Ishikawa (cell line): Measurements from ENCODE around the gene TMEM37.

Experiments
- FOXM1 ChIP-seq: IDR thresholded peaks from 2 replicates; pipeline ENCODE4 v1.6.1; 2012; ENCODE audit warnings: low read depth, borderline replicate concordance
- YY1 ChIP-seq: IDR thresholded peaks from 2 replicates; pipeline ENCODE4 v1.6.1; 2012; ENCODE audit warnings: low read depth

DNA sequence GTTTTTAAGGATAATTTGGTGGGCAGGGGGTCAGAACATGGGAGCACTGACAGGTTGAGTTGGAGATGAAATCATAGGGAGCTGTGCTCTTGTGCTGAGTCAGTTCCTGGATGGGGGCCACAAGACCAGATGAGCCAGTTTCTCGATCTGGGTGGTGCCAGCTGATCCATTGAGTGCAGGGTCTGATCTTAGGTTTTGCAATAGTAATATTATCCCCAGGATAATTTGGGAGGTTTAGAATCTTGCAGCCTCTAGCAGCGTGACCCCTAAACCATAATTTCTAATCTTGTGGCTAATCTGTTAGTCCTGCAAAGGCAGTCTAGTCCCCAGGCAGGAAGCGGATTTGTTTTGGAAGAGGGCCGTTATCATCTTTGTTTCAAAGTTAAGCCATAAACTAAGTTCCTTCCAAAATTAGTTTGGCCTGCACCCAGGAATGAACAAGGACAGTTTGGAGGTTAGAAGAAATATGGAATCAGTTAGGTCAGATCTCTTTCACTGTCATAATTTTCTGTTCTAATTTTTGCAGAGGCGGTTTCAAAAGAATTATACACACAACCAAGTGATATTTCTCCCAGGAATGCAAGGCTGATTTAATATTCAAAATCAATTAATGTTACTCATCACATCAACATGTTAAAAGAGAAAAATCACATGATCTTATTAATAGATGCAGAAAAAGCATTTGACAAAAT, 41.9 kb upstream of the TMEM37 start:
- TF ChIP-seq YY1: no peak
- TF ChIP-seq FOXM1: no peak
